GM18499 (cell line): ENCODE data around the gene RD3L.

Source experiments
- ATAC-seq: cut with Tn5 transposase; IDR thresholded peaks from one replicate; pipeline ENCODE4 v1.9.1; 2021; ENCODE audit warnings: moderate number of reproducible peaks; ENCODE audit not compliant: insufficient read depth, unreplicated experiment

The RD3L gene

GRCh38 chr14:103897075-103897947 is 45.0 kb downstream of the RD3L start:
- no peak for ATAC-seq

DNA sequence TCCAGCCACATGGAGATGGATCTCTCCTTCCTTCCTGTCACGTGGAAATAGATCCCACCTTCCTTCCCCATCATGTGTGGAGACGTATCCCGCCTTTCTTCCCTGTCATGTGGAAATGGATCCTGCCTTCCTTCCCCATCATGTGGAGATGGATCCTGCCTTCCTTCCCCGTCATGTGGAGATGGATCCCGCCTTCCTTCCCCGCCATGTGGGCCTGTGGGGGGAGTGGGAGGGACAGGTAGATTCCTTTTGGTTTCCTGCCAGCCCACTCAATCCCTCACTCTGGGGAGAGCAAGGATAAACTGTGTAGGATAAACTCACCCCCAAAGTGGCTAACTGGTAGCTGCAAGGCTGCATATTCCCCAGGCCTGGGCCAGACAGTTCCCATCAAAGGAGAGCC is 45.8 kb downstream of the RD3L start:
- no peak for ATAC-seq

DNA sequence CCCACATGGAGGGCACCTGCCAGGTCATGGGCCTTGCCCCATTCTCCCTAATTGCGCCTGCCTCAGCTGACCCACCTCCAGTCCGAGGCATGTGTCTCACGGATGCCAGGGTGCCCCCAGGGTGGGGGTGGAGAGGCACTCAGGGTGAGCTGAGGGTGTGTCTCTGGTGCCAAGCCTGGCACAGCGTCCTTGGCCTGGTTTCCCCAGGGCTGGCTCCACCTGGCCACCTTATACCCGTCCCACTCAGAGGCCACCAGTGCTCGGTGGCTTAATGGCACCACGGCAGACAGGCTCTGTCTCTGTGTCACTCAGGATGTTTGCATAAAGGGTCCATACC is 47.6 kb downstream of the RD3L start:
- no peak for ATAC-seq

DNA sequence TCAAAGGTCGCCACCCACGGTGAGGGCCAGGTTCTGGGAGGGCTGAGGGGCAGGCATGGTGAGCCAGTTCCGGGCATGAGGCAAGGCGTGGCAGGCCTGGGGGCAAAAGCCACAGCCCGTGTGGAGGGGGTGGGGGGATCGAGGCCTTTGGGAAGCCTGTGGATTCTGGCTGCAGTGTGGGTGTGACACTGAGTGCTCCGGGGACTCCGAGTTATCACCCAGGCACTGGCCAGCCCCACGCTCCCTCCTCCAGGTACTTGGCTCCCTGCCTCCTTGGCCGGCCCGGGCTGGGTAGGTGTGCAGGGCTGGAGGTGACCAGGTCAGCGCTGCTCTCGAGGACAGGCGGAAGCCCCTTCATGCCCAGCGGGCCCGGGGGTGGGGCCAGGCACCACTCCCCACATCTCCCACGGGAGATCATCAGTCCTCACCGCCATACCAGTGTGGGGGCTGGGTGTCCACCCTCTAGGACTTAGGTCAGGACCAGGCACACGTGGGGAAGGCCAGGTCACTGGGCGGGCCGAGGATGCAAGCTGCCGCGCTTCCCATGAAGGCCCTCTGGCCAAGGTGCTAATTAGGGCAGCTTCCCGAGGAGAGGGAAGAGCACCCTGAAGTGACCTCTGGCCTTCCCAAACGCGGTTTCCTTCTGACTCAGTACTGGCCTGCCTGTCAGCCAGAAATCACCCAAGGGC is 48.2 kb downstream of the RD3L start:
- no peak for ATAC-seq

DNA sequence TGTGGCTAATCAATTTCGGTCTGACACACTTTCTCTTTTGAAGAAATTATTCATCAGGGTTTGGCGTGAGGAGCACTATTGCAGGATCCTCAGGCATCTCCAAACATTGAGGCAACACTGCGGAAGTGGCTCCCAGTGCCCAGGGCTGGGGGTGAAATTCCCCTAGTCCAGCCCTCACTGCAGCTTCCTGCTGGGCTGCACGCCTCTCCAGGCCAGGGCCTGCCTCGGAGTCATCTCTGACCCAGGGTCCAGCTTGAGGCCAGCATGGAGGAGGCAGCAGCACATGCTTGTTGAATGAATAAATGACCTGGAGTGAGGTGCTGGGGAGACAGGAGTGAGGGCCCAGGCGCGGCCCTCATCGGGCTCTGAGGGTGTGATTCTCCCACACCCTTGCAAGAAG is 50.1 kb downstream of the RD3L start:
- no peak for ATAC-seq

- ATAC-seq = no peak
Observed at GRCh38 chr14:103891667-103892215, 50.6 kb downstream of the RD3L start.

DNA sequence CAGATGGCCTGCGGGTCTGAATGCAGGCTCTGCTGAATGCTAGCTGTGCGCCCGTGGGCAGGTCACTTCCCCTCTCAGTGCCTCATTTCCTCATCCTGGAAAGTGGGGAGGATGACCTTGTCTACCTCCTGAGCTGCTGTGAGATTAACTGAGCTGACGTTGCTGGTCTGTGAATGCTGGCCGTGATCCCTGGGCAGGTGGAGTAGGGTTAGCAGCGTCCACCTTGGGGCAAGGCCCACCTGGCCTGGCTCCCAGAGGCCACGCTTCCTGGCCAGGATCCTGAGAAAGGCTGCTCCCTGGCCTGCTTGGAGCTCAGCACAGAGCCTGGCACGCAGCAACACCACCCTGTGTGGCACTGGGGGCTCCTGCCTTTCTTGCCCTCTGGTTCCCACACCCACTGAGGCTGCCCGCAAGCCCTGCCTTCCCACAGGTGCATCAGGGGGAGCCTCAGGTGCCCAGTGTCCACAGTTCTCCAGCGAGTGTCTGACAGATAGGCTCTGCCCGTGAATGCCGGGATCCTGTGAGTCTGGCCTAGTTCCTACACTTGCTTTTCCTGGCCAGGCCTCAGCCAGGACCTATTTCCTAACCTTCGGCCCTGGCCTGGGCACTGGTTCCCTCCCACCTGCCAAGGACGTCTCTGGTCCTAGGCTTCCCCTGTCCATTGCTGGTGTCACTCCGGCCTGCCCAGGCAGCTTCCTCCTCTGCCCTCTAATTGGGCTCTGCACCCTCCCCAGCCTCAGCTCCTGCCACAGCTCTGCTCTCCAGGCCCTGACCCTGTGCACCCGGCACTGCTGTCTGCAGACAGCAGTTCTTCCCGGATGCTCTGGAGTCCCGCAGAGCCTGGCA is 51.3 kb downstream of the RD3L start:
- no peak for ATAC-seq
